WERI-Rb-1 (cell line): ENCODE results near the gene RAB24.

Experiments
- DNase-seq: peaks from one replicate; pipeline ENCODE4 v3.0.0-alpha.2; 2020
- H3K27ac ChIP-seq: fragments of 250-450 bp; sonication (Bioruptor Pico); 2 replicates; pipeline ENCODE4 v1.5.1; 2020; ENCODE audit warnings: mild to moderate bottlenecking, moderate library complexity
- H3K27me3 ChIP-seq: fragments of 250-450 bp; sonication (Bioruptor Pico); 2 replicates; pipeline ENCODE4 v1.5.1; 2021; ENCODE audit warnings: mild to moderate bottlenecking, low read depth, moderate library complexity; ENCODE audit not compliant: insufficient read depth, severe bottlenecking
- H3K36me3 ChIP-seq: fragments of 250-450 bp; sonication (Bioruptor Pico); 2 replicates; pipeline ENCODE4 v1.5.1; 2020; ENCODE audit warnings: mild to moderate bottlenecking, moderate library complexity
- H3K4me3 ChIP-seq: 2 replicates; pipeline ENCODE4 v1.5.1; 2011; ENCODE audit warnings: low read depth, mild to moderate bottlenecking, control low read depth, low read length
- H3K9me3 ChIP-seq: fragments of 250-450 bp; sonication (Bioruptor Pico); 2 replicates; pipeline ENCODE4 v1.5.1; 2021; ENCODE audit warnings: mild to moderate bottlenecking, moderate library complexity; ENCODE audit not compliant: severe bottlenecking
- CTCF ChIP-seq: IDR thresholded peaks from 2 replicates; pipeline ENCODE4 v1.5.1; 2011; ENCODE audit warnings: low read depth, mild to moderate bottlenecking, control low read depth, inconsistent platforms, low read length

RAB24 gene

GRCh38 chr5:177314376-177315342 lies 11.1 kb upstream of the RAB24 start:
- no peak for TF ChIP-seq CTCF
- H3K27me3 ChIP-seq = no peaks in the 10 kb centered on the region
- H3K4me3 ChIP-seq = no peak overlapping the region
- H3K9me3 ChIP-seq = no peaks in the 10 kb centered on the region
- no peak for DNase-seq
- no peaks in the 10 kb centered on the region for H3K36me3 ChIP-seq
- H3K27ac ChIP-seq = no peak overlapping the region

GRCh38 chr5:177313561-177314259 lies 10.2 kb upstream of the RAB24 start:
- no peak for DNase-seq
- H3K27me3 ChIP-seq = no peaks in the 10 kb centered on the region
- H3K36me3 ChIP-seq = peaks cover 4% of the 10 kb centered on the region
- H3K4me3 ChIP-seq = no peak overlapping the region
- H3K27ac ChIP-seq = no peak overlapping the region
- no peaks in the 10 kb centered on the region for H3K9me3 ChIP-seq
- TF ChIP-seq CTCF = no peak

- no peaks in the 10 kb centered on the region for H3K9me3 ChIP-seq
- H3K27me3 ChIP-seq = no peaks in the 10 kb centered on the region
- no peak for TF ChIP-seq CTCF
- no peak for DNase-seq
- peaks cover 6% of the 10 kb centered on the region for H3K36me3 ChIP-seq
- peak overlapping the region; percentile 35 for H3K4me3 ChIP-seq
- peak overlapping the region; percentile 93 for H3K27ac ChIP-seq
Measured at GRCh38 chr5:177312649-177313181, 9.2 kb upstream of the RAB24 start.

GRCh38 chr5:177311723-177312648 lies 8.5 kb upstream of the RAB24 start, which contains the start of gene MXD3:
Gene MXD3, minus strand, starts transcription at chr5:177311898. Its CDS starts 68 bp downstream, at chr5:177311830.
- peak within 1 kb of the TSS; percentile 93 for H3K27ac ChIP-seq
- peak; percentile 95 for DNase-seq
- no peaks in the 10 kb centered on the region for H3K27me3 ChIP-seq
- H3K4me3 ChIP-seq = peak within 1 kb of the TSS; percentile 62
- H3K9me3 ChIP-seq = no peaks in the 10 kb centered on the region
- no peak for TF ChIP-seq CTCF
- peaks cover 8% of the 10 kb centered on the region for H3K36me3 ChIP-seq

- Histone ChIP-seq H3K36me3 (peaks cover 12% of the 10 kb centered on the region), H3K27me3 (no peaks in the 10 kb centered on the region), H3K9me3 (no peaks in the 10 kb centered on the region), H3K4me3 (peak overlapping the region; percentile 62), H3K27ac (peak overlapping the region; percentile 93)
- no peak for DNase-seq
- no peak for TF ChIP-seq CTCF
Measured at GRCh38 chr5:177311392-177311722, 7.8 kb upstream of the RAB24 start.
